RCC 7860 (cell line): ENCODE measurements around the gene ZNF92.
"Not testable (repeated sequence)": the region's sequence is repeated elsewhere in the genome, so short reads cannot be mapped to it uniquely, and the experiment has no call there.

Source experiments
- DNase-seq: peaks from one replicate; pipeline ENCODE4 v3.0.0-alpha.2; 2015; ENCODE audit warnings: low spot score
- FAIRE-seq: peaks from 2 replicates; lab custom pipeline; 2012; peaks lifted over from hg19 to GRCh38; lab: Jason Lieb, UNC

The ZNF92 gene

GRCh38 chr7:65373608-65374351 lies at the start of gene ZNF92:
ZNF92 (plus strand) TSS chr7:65373855; CDS start chr7:65373998, 143 bp downstream.
- FAIRE-seq = peak; percentile 92

GRCh38 chr7:65325793-65326432 lies 47.7 kb upstream of the ZNF92 start:
- FAIRE-seq (no peak), DNase-seq (peak; percentile 61)

More at GRCh38 chr7:65373608-65374351, at the start of gene ZNF92:
- DNase-seq = peak; percentile 93

GRCh38 chr7:65338346-65338745 lies 35.3 kb upstream of the ZNF92 start:
- DNase-seq (no peak), FAIRE-seq (no peak)

- no peak for FAIRE-seq
These were observed 34.4 kb upstream of the ZNF92 start for GRCh38 chr7:65339257-65339656.

GRCh38 chr7:65342723-65343629 lies 30.7 kb upstream of the ZNF92 start:
- DNase-seq (peak; percentile 1), FAIRE-seq (no peak)

More at GRCh38 chr7:65339257-65339656, 34.4 kb upstream of the ZNF92 start:
- DNase-seq = no peak

GRCh38 chr7:65344541-65344940 lies 29.1 kb upstream of the ZNF92 start:
- not testable (repeated sequence) for DNase-seq, FAIRE-seq

GRCh38 chr7:65354263-65354662 lies 19.4 kb upstream of the ZNF92 start:
- DNase-seq (no peak), FAIRE-seq (no peak)

- FAIRE-seq = no peak
- DNase-seq = no peak
These were observed 3.8 kb upstream of the ZNF92 start for GRCh38 chr7:65369843-65370242.

- DNase-seq (no peak), FAIRE-seq (no peak)
These were observed 2.2 kb upstream of the ZNF92 start for GRCh38 chr7:65371468-65371867.

- FAIRE-seq (no peak), DNase-seq (no peak)
These were observed 5.7 kb downstream of the ZNF92 start for GRCh38 chr7:65379318-65379717.

GRCh38 chr7:65381742-65382141 lies 8.1 kb downstream of the ZNF92 start:
- DNase-seq = no peak
- FAIRE-seq = no peak

- DNase-seq (no peak), FAIRE-seq (no peak)
These were observed 8.8 kb downstream of the ZNF92 start for GRCh38 chr7:65382452-65382851.

- DNase-seq = no peak
- FAIRE-seq = no peak
These were observed 14.2 kb downstream of the ZNF92 start for GRCh38 chr7:65387891-65388290.

- no peak for DNase-seq
- FAIRE-seq = no peak
These were observed 16.9 kb downstream of the ZNF92 start for GRCh38 chr7:65390588-65390987.

GRCh38 chr7:65397730-65398142 lies 24.1 kb downstream of the ZNF92 start:
- DNase-seq (no peak), FAIRE-seq (no peak)

- not testable (repeated sequence) for FAIRE-seq, DNase-seq
These were observed 25.0 kb downstream of the ZNF92 start for GRCh38 chr7:65398671-65399070.

GRCh38 chr7:65399101-65399500 lies 25.4 kb downstream of the ZNF92 start:
- not testable (repeated sequence) for FAIRE-seq, DNase-seq

GRCh38 chr7:65404020-65404419 lies 30.4 kb downstream of the ZNF92 start:
- DNase-seq (no peak), FAIRE-seq (no peak)

GRCh38 chr7:65406706-65407105 lies 33.1 kb downstream of the ZNF92 start:
- not testable (repeated sequence) for FAIRE-seq

GRCh38 chr7:65409363-65409762 lies 35.7 kb downstream of the ZNF92 start:
- DNase-seq (no peak), FAIRE-seq (no peak)

More at GRCh38 chr7:65406706-65407105, 33.1 kb downstream of the ZNF92 start:
- DNase-seq = peak; percentile 26

GRCh38 chr7:65411249-65411648 lies 37.6 kb downstream of the ZNF92 start:
- DNase-seq (no peak), FAIRE-seq (no peak)
